MCF 10A (cell line): ENCODE results near the gene MYO18B. TPM values are rescaled to one million over a fixed set of nuclear protein-coding genes. Genes with fewer than 3 reads are reported as not detected.

Experiments used
- BruUV-seq: library from RNA; stranded (reverse); fragments of 400-500 nt; replicated peaks from 2 replicates; lab custom pipeline; 2021; lab: Mats Ljungman, UMichigan
- CTCF ChIA-PET: fragments of 300-600 bp; sonication (Branson Sonifier 250); formaldehyde crosslinking; extraction: SDS; loops from one replicate; lab custom pipeline; 2021; ENCODE audit warnings: antibody characterized with exemption, inconsistent platforms; lab: Yijun Ruan, JAX
- POLR2A ChIA-PET: fragments of 300-600, 350-650 bp; sonication (Branson Sonifier 250); formaldehyde crosslinking; extraction: SDS; loops from one replicate; lab custom pipeline; 2020; ENCODE audit warnings: antibody characterized with exemption, inconsistent platforms; lab: Yijun Ruan, JAX
- DNase-seq: peaks from one replicate; pipeline ENCODE4 v3.0.0-alpha.2; 2018; ENCODE audit not compliant: unreplicated experiment
- H3K27ac Mint-ChIP-seq: one replicate; pipeline ENCODE4 v1.8.0; 2022; ENCODE audit warnings: mild to moderate bottlenecking, low read depth, mixed read lengths; ENCODE audit not compliant: unreplicated experiment
- H3K27me3 Mint-ChIP-seq: one replicate; pipeline ENCODE4 v1.8.0; 2022; ENCODE audit warnings: mixed read lengths; ENCODE audit not compliant: insufficient read depth, unreplicated experiment
- H3K36me3 Mint-ChIP-seq: one replicate; pipeline ENCODE4 v1.8.0; 2022; ENCODE audit warnings: mild to moderate bottlenecking, moderate library complexity, mixed read lengths; ENCODE audit not compliant: insufficient read depth, unreplicated experiment
- H3K4me1 Mint-ChIP-seq: one replicate; pipeline ENCODE4 v1.8.0; 2022; ENCODE audit warnings: mixed read lengths; ENCODE audit not compliant: insufficient read depth, unreplicated experiment
- H3K4me3 Mint-ChIP-seq: one replicate; pipeline ENCODE4 v1.8.0; 2022; ENCODE audit warnings: mild to moderate bottlenecking, moderate library complexity, mixed read lengths; ENCODE audit not compliant: unreplicated experiment
- H3K9me3 Mint-ChIP-seq: one replicate; pipeline ENCODE4 v1.8.0; 2022; ENCODE audit warnings: mixed read lengths; ENCODE audit not compliant: unreplicated experiment
- CTCF ChIP-seq: fragments of 200-600 bp; IDR thresholded peaks from one replicate; pipeline ENCODE4 v1.8.0; 2022; ENCODE audit warnings: antibody characterized with exemption, mild to moderate bottlenecking; ENCODE audit not compliant: unreplicated experiment
- intact Hi-C: fragments of 100-400 bp; cut with micrococcal nuclease; formaldehyde crosslinking; loops from 2 replicates; pipeline ENCODE4 v1.14.1; 2022
- total RNA-seq: library from RNA; stranded (reverse); gene quantifications from 2 replicates; pipeline ENCODE4 v1.2.3, GENCODE V29; 2022

MYO18B gene
- total RNA-seq, 1 experiment from 2014 or later = 0.07 TPM

- Mint-ChIP-seq H3K4me1 (no peaks in the 10 kb centered on the region), H3K27me3 (peaks cover 48% of the 10 kb centered on the region), H3K27ac (no peak overlapping the region), H3K4me3 (no peak overlapping the region), H3K9me3 (peaks cover 8% of the 10 kb centered on the region), H3K36me3 (peaks cover 6% of the 10 kb centered on the region)
- no peak for TF ChIP-seq CTCF
- ChIA-PET CTCF (interaction anchor here (0.6 kb wide), 1 partner anchor 285 kb away, joined by 3 read pairs; no protein-coding TSS in a partner anchor), POLR2A (no interaction called here)
- no peak for DNase-seq
- no TSS peak for BruUV-seq
- intact Hi-C loops = no loop called here
Observed at GRCh38 chr22:25966448-25966913, 224.5 kb downstream of the MYO18B start.

GRCh38 chr22:25969286-25969685 is 227.3 kb downstream of the MYO18B start:
- POLR2A ChIA-PET = interaction anchor here (0.5 to 0.8 kb wide), 2 partner anchors 9 to 121 kb away, joined by 3 read pairs; no protein-coding TSS in a partner anchor
- TF ChIP-seq CTCF = no peak

GRCh38 chr22:25969901-25970300 is 227.9 kb downstream of the MYO18B start:
- ChIA-PET CTCF (no interaction called here), POLR2A (interaction anchor here (0.8 kb wide), 1 partner anchor 120 kb away, joined by 3 read pairs; no protein-coding TSS in a partner anchor)
- BruUV-seq = no TSS peak
- DNase-seq = no peak
- H3K36me3 Mint-ChIP-seq = peaks cover 6% of the 10 kb centered on the region
- intact Hi-C loops = no loop called here
- H3K4me3 Mint-ChIP-seq = no peak overlapping the region
- H3K27me3 Mint-ChIP-seq = peaks cover 42% of the 10 kb centered on the region
- H3K4me1 Mint-ChIP-seq = no peaks in the 10 kb centered on the region
- H3K9me3 Mint-ChIP-seq = no peaks in the 10 kb centered on the region
- H3K27ac Mint-ChIP-seq = no peak overlapping the region
- TF ChIP-seq CTCF = no peak

More at GRCh38 chr22:25969286-25969685, 227.3 kb downstream of the MYO18B start:
- no peak overlapping the region for H3K27ac Mint-ChIP-seq
- no TSS peak for BruUV-seq
- H3K4me1 Mint-ChIP-seq = no peaks in the 10 kb centered on the region
- CTCF ChIA-PET = no interaction called here
- H3K4me3 Mint-ChIP-seq = no peak overlapping the region
- no peaks in the 10 kb centered on the region for H3K9me3 Mint-ChIP-seq
- peaks cover 39% of the 10 kb centered on the region for H3K27me3 Mint-ChIP-seq
- DNase-seq = no peak
- peaks cover 6% of the 10 kb centered on the region for H3K36me3 Mint-ChIP-seq
- intact Hi-C loops = no loop called here

GRCh38 chr22:25970374-25970911 is 228.5 kb downstream of the MYO18B start:
- intact Hi-C loops = no loop called here
- POLR2A ChIA-PET = no interaction called here
- no peak for DNase-seq
- CTCF ChIA-PET = no interaction called here
- H3K9me3 Mint-ChIP-seq = no peaks in the 10 kb centered on the region
- H3K4me3 Mint-ChIP-seq = no peak overlapping the region
- H3K27ac Mint-ChIP-seq = no peak overlapping the region
- H3K27me3 Mint-ChIP-seq = peaks cover 40% of the 10 kb centered on the region
- BruUV-seq = no TSS peak
- TF ChIP-seq CTCF = no peak
- H3K4me1 Mint-ChIP-seq = no peaks in the 10 kb centered on the region
- H3K36me3 Mint-ChIP-seq = peaks cover 6% of the 10 kb centered on the region
